Muscle of leg (tissue), 11 donors: ENCODE measurements around the gene TM7SF3. TPM values are rescaled to one million over a fixed set of nuclear protein-coding genes. Genes with fewer than 3 reads are reported as not detected.
"Not testable (repeated sequence)": the region's sequence is repeated elsewhere in the genome, so short reads cannot be mapped to it uniquely, and the experiment has no call there.

Experiments
- DNase-seq: peaks from one replicate; pipeline ENCODE4 v3.0.0; 2013
- H3K27ac ChIP-seq: one replicate; pipeline ENCODE4 v1.5.1; 2013; ENCODE audit warnings: mild to moderate bottlenecking, low read length, control low read depth
- H3K27me3 ChIP-seq: one replicate; pipeline ENCODE4 v1.6.1; 2013; ENCODE audit warnings: low read length; ENCODE audit not compliant: control insufficient read depth, insufficient read depth
- H3K36me3 ChIP-seq: one replicate; pipeline ENCODE4 v1.6.1; 2013; ENCODE audit warnings: low read length; ENCODE audit not compliant: control insufficient read depth, insufficient read depth
- H3K4me1 ChIP-seq: one replicate; pipeline ENCODE4 v1.6.1; 2013; ENCODE audit warnings: low read length; ENCODE audit not compliant: control insufficient read depth, insufficient read depth
- H3K4me3 ChIP-seq: one replicate; pipeline ENCODE4 v1.5.1; 2013; ENCODE audit warnings: low read length, control low read depth
- H3K9me3 ChIP-seq: replicated peaks from 2 replicates; pipeline ENCODE4 v1.6.1; 2013; ENCODE audit warnings: low read depth, low read length; ENCODE audit not compliant: control insufficient read depth
- WGBS: methylation state at CpG from one replicate; pipeline ENCODE4 v1.1.5; 2013; ENCODE audit warnings: missing lambda C conversion rate; ENCODE audit not compliant: insufficient coverage; 5-methylcytosine and 5-hydroxymethylcytosine counted together
- polyA plus RNA-seq, 8 donors: library from polyadenylated mRNA; unstranded; fragments of 120-200 nt; gene quantifications; one replicate each; pipeline versions ENCODE4 v1.2.1 to v1.2.3, GENCODE V29; 2013; ENCODE audit warnings: inconsistent platforms in 1 of 8, low replicate concordance in 1 of 8; ENCODE audit not compliant: insufficient read length in 8 of 8, insufficient read depth in 1 of 8
- total RNA-seq: library from RNA; stranded (reverse); fragments of 120-200 nt; gene quantifications from one replicate; pipeline ENCODE4 v1.2.4, GENCODE V29; 2013

TM7SF3 gene
- total and polyA plus RNA-seq, 9 donors = 23.7 to 31.4 (median 28.5) TPM

DNA sequence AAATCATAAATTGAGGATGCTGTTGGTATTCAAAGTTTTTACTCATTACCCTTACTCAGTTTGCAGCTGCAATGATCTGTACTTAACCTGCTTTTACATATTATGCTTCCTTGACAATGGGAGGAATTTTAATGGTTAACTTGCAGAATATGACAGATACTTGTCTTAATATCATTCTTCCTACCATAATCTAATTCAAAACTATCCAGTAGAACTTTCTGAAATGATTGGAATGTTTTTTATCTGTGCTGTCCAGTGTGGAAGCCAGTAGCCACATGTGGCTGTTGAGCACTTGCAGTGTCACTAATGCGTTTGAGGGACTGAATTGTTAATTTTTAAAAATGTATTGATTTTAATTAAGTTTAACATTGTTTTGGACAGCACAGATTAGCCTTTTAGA, 52.4 kb downstream of the TM7SF3 start:
- no peaks in the 10 kb centered on the region for H3K9me3 ChIP-seq
- no CpG with 5 or more reads among the region's 1 CpG for WGBS
- no peak overlapping the region for H3K4me3 ChIP-seq
- no peaks in the 10 kb centered on the region for H3K4me1 ChIP-seq
- H3K27ac ChIP-seq = no peak overlapping the region
- H3K36me3 ChIP-seq = peaks cover 12% of the 10 kb centered on the region
- no peaks in the 10 kb centered on the region for H3K27me3 ChIP-seq
- DNase-seq = no peak

- not testable (repeated sequence) for H3K9me3 ChIP-seq, H3K27ac ChIP-seq, H3K4me1 ChIP-seq, H3K4me3 ChIP-seq, DNase-seq, H3K27me3 ChIP-seq
- WGBS = 95% methylated on average over 3 of the region's 7 CpGs
- peaks cover 14% of the 10 kb centered on the region for H3K36me3 ChIP-seq
Observed at GRCh38 chr12:26961391-26961790, 52.8 kb downstream of the TM7SF3 start.

GRCh38 chr12:26954027-26954426, 60.2 kb downstream of the TM7SF3 start:
- DNase-seq = no peak
- Histone ChIP-seq H3K27me3 (no peaks in the 10 kb centered on the region), H3K9me3 (no peaks in the 10 kb centered on the region), H3K36me3 (peaks cover 12% of the 10 kb centered on the region), H3K27ac (no peak overlapping the region), H3K4me1 (no peaks in the 10 kb centered on the region), H3K4me3 (no peak overlapping the region)
- no CpG with 5 or more reads among the region's 4 CpGs for WGBS

- 40% methylated on average over 1 of the region's 1 CpG for WGBS
- peaks cover 12% of the 10 kb centered on the region for H3K36me3 ChIP-seq
- no peaks in the 10 kb centered on the region for H3K27me3 ChIP-seq
- H3K4me3 ChIP-seq = no peak overlapping the region
- no peaks in the 10 kb centered on the region for H3K4me1 ChIP-seq
- peaks cover under 1% of the 10 kb centered on the region for H3K9me3 ChIP-seq
- no peak overlapping the region for H3K27ac ChIP-seq
- peak; percentile 50 for DNase-seq
Observed at GRCh38 chr12:26953447-26953846, 60.7 kb downstream of the TM7SF3 start.

GRCh38 chr12:26948309-26948708, 65.9 kb downstream of the TM7SF3 start:
- Histone ChIP-seq H3K27ac (no peak overlapping the region), H3K36me3 (no peaks in the 10 kb centered on the region), H3K4me3 (no peak overlapping the region), H3K27me3 (no peaks in the 10 kb centered on the region), H3K4me1 (no peaks in the 10 kb centered on the region), H3K9me3 (peaks cover 9% of the 10 kb centered on the region)
- DNase-seq = no peak
- WGBS = no CpG with 5 or more reads among the region's 1 CpG

- Histone ChIP-seq H3K36me3 (no peaks in the 10 kb centered on the region), H3K4me3 (no peak overlapping the region), H3K27ac (no peak overlapping the region), H3K4me1 (peaks cover 5% of the 10 kb centered on the region), H3K27me3 (no peaks in the 10 kb centered on the region), H3K9me3 (peaks cover 5% of the 10 kb centered on the region)
- DNase-seq = no peak
- WGBS = no CpG with 5 or more reads among the region's 1 CpG
Observed at GRCh38 chr12:26941215-26941594, 73.0 kb downstream of the TM7SF3 start.

DNA sequence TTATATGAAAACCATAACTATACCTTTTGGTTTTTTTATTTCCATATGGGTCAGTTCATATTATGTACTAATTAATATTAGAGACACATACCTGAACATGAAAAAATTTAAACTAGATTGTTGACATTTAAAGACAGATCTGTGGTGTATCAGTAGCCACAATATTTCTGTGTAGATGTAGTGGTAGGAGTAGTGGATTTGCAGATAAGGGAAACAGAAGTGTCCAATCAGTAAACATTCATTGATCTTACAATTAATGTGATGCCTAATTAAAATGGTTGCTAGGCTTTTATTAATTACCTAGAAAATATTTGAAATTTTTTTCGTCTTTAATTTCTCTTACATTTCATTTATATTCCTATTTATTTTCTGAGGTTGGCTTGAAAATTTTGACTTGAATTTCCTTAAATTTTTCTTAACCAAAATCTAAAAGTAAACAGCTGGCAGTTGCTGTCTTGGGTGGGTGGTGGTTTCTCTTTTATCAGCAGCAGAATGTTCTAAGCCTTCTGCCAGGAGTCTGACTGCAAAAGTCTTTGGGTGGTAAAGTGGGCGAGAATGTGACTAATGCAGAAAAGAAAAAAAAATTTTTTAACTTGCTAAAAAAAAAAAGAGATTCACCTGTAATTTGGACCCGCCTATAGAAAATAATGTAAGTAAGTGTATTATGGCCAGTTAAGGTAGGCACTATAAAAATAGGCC, 73.5 kb downstream of the TM7SF3 start:
- no peak for DNase-seq
- H3K4me1 ChIP-seq = peaks cover 8% of the 10 kb centered on the region
- no peaks in the 10 kb centered on the region for H3K27me3 ChIP-seq
- H3K4me3 ChIP-seq = no peak overlapping the region
- H3K27ac ChIP-seq = no peak overlapping the region
- no peaks in the 10 kb centered on the region for H3K36me3 ChIP-seq
- peaks cover 5% of the 10 kb centered on the region for H3K9me3 ChIP-seq
- no CpG with 5 or more reads among the region's 3 CpGs for WGBS

DNA sequence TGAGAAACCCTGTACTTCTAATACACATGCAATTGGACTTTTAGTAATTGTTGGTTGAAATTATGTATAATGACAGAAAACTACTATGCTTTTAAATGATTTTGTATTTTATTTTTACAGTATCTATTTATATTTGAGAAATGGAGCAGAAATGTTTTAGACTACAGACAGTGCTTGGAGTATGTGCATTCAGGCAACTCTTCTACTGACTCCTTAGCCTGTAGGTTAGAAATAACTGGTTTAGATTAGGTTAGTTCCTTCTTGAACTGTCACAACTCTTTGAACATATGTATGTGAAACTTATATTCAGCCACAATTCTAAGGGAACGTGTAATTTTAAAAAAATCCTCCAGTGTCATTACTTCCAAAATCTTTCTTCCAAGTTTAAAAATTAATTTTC, 74.2 kb downstream of the TM7SF3 start:
- H3K27me3 ChIP-seq = no peaks in the 10 kb centered on the region
- no peaks in the 10 kb centered on the region for H3K36me3 ChIP-seq
- no peak overlapping the region for H3K27ac ChIP-seq
- H3K4me3 ChIP-seq = no peak overlapping the region
- peaks cover 5% of the 10 kb centered on the region for H3K9me3 ChIP-seq
- peaks cover 8% of the 10 kb centered on the region for H3K4me1 ChIP-seq
- DNase-seq = no peak
- WGBS = no CpG with 5 or more reads among the region's 1 CpG

DNA sequence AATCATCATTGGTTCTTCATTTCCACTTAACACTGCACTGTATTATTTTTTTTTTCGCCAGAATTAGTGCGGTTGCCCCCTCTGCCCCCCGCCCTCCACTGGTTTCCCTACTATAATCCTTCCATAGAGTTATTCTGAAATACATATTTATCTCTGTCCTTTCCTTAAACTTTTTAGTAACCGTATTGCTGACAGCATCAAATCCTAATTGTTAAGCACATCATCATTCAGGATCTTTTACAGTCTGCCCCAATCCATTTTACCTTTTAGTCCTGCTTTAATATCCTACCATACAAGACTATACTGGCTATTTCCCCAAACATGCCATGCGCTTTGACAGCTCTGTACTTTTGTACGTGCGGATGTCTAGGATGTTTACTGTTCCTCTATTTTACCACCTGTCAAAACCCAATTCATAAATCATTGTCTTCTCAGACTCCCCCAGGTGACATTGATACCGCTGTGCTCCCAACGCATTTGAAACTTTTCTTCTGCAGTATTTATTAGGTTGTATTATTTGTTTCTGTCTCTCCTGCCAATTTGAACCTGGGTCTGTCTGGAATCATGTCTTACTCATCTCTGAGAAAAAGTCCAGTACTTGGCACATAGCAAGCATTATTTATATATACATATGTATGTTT, 74.9 kb downstream of the TM7SF3 start:
- peak overlapping the region; percentile 97 for H3K27ac ChIP-seq
- no peaks in the 10 kb centered on the region for H3K27me3 ChIP-seq
- H3K4me1 ChIP-seq = peaks cover 8% of the 10 kb centered on the region
- peak; percentile 13 for DNase-seq
- H3K9me3 ChIP-seq = peaks cover 2% of the 10 kb centered on the region
- WGBS = 0% methylated on average over 2 of the region's 9 CpGs
- H3K36me3 ChIP-seq = no peaks in the 10 kb centered on the region
- H3K4me3 ChIP-seq = peak overlapping the region; percentile 90

DNA sequence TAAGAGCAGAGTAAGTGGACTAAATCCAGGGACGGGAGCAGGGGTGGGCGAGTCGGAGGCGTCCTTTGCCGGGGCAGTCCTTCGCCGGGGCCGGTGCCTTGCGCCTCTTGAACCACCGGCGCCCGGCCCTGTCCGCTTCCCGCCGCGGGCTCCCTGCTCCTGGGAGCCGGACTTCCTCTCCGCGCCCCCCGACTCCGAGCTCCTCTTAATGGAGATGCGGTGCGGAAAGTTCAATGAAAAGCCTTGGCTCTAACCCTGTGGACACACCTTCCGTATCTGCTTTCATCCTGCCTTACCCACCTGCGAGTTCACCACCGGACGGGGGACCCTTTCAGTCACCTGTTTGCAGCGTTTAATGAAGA, 75.5 kb downstream of the TM7SF3 start:
- H3K36me3 ChIP-seq = no peaks in the 10 kb centered on the region
- H3K9me3 ChIP-seq = no peaks in the 10 kb centered on the region
- H3K4me1 ChIP-seq = peaks cover 8% of the 10 kb centered on the region
- H3K27ac ChIP-seq = peak overlapping the region; percentile 97
- peak overlapping the region; percentile 90 for H3K4me3 ChIP-seq
- 0% methylated on average over 22 of the region's 28 CpGs for WGBS
- no peak for DNase-seq
- no peaks in the 10 kb centered on the region for H3K27me3 ChIP-seq
